Trophoblast cell (in vitro differentiated cells and primary cell): ENCODE measurements around the gene SLC9C1. TPM values are rescaled to one million over a fixed set of nuclear protein-coding genes. Genes with fewer than 3 reads are reported as not detected.
A peak's percentile ranks its signal among the peaks of the same experiment; 100 is the strongest.

ENCODE experiments used
- DNase-seq, 2 donors: peaks; one replicate each; pipeline ENCODE4 v3.0.0-alpha.2; 2016
- H2AFZ ChIP-seq: 2 replicates; pipeline ENCODE4 v1.6.1; 2013; ENCODE audit warnings: low read length, moderate library complexity, mild to moderate bottlenecking; ENCODE audit not compliant: insufficient read depth, poor library complexity
- H2AK5ac ChIP-seq: 2 replicates; pipeline ENCODE4 v1.6.1; 2013; ENCODE audit warnings: mild to moderate bottlenecking, low read length
- H2BK120ac ChIP-seq: 2 replicates; pipeline ENCODE4 v1.6.1; 2013; ENCODE audit warnings: low read length, mild to moderate bottlenecking, moderate library complexity; ENCODE audit not compliant: insufficient read depth, poor library complexity
- H2BK12ac ChIP-seq: 2 replicates; pipeline ENCODE4 v1.6.1; 2013; ENCODE audit warnings: mild to moderate bottlenecking, low read length, moderate library complexity
- H2BK5ac ChIP-seq: 2 replicates; pipeline ENCODE4 v1.6.1; 2013; ENCODE audit warnings: low read length, low read depth, moderate library complexity, mild to moderate bottlenecking; ENCODE audit not compliant: poor library complexity
- H3K14ac ChIP-seq: 2 replicates; pipeline ENCODE4 v1.6.1; 2013; ENCODE audit warnings: mild to moderate bottlenecking, low read length
- H3K18ac ChIP-seq: 2 replicates; pipeline ENCODE4 v1.6.1; 2013; ENCODE audit warnings: mild to moderate bottlenecking, low read length
- H3K23ac ChIP-seq: 2 replicates; pipeline ENCODE4 v1.6.1; 2013; ENCODE audit warnings: low read length
- H3K27ac ChIP-seq: 2 replicates; pipeline ENCODE4 v1.5.1; 2013; ENCODE audit warnings: low read depth, mild to moderate bottlenecking, inconsistent platforms, low read length, moderate library complexity
- H3K27me3 ChIP-seq: 2 replicates; pipeline ENCODE4 v1.6.1; 2013; ENCODE audit warnings: inconsistent platforms, mild to moderate bottlenecking, low read length, moderate library complexity; ENCODE audit not compliant: insufficient read depth
- H3K36me3 ChIP-seq, 2 experiments: 1 replicate in 1 of 2; 2 replicates in 1 of 2; pipeline ENCODE4 v1.6.1; 2013; ENCODE audit warnings: low read length in 2 of 2, mild to moderate bottlenecking in 2 of 2, moderate library complexity in 1 of 2; ENCODE audit not compliant: insufficient read depth in 2 of 2, control insufficient read depth in 1 of 2
- H3K4ac ChIP-seq: 2 replicates; pipeline ENCODE4 v1.6.1; 2013; ENCODE audit warnings: low read depth, mild to moderate bottlenecking, low read length, moderate library complexity
- H3K4me1 ChIP-seq, 2 experiments: 1 replicate in 1 of 2; 2 replicates in 1 of 2; pipeline ENCODE4 v1.6.1; 2013; ENCODE audit warnings: low read length in 2 of 2, mild to moderate bottlenecking in 2 of 2, moderate library complexity in 1 of 2; ENCODE audit not compliant: insufficient read depth in 2 of 2, control insufficient read depth in 1 of 2
- H3K4me2 ChIP-seq: 2 replicates; pipeline ENCODE4 v1.6.1; 2013; ENCODE audit warnings: inconsistent platforms, mild to moderate bottlenecking, low read length, moderate library complexity
- H3K4me3 ChIP-seq: 2 replicates; pipeline ENCODE4 v1.5.1; 2013; ENCODE audit warnings: mild to moderate bottlenecking, low read depth, low read length, inconsistent platforms
- H3K79me1 ChIP-seq: one replicate; pipeline ENCODE4 v1.6.1; 2013; ENCODE audit warnings: low read length
- H3K79me2 ChIP-seq: 2 replicates; pipeline ENCODE4 v1.6.1; 2013; ENCODE audit warnings: low read length, mild to moderate bottlenecking; ENCODE audit not compliant: control insufficient read depth, insufficient read depth, poor library complexity
- H3K9ac ChIP-seq: 2 replicates; pipeline ENCODE4 v1.6.1; 2013; ENCODE audit warnings: mild to moderate bottlenecking, low read length
- H3K9me3 ChIP-seq: 2 replicates; pipeline ENCODE4 v1.6.1; 2013; ENCODE audit warnings: low read depth, mild to moderate bottlenecking, control low read depth, inconsistent platforms, low read length; ENCODE audit not compliant: insufficient read depth
- H4K12ac ChIP-seq: 2 replicates; pipeline ENCODE4 v1.6.1; 2013; ENCODE audit warnings: low read depth, mild to moderate bottlenecking, low read length, moderate library complexity
- H4K8ac ChIP-seq: 2 replicates; pipeline ENCODE4 v1.6.1; 2013; ENCODE audit warnings: low read depth, mild to moderate bottlenecking, low read length, moderate library complexity
- H4K91ac ChIP-seq: one replicate; pipeline ENCODE4 v1.6.1; 2013; ENCODE audit warnings: low read depth, mild to moderate bottlenecking, low read length, moderate library complexity
- WGBS: extraction: QIAGEN DNeasy Blood & Tissue Kit; methylation state at CpG from one replicate; pipeline ENCODE4 v1.1.7; 2013; ENCODE audit warnings: missing lambda C conversion rate; ENCODE audit not compliant: insufficient read length, insufficient coverage; ENCODE audit errors: extremely low coverage; 5-methylcytosine and 5-hydroxymethylcytosine counted together
- polyA plus RNA-seq: library from polyadenylated mRNA; stranded (reverse); fragments of 200-250 nt; gene quantifications from 2 replicates; pipeline ENCODE4 v1.2.3, GENCODE V29; 2013

Gene SLC9C1
- polyA plus RNA-seq, result not detected in 2 replicates

DNA sequence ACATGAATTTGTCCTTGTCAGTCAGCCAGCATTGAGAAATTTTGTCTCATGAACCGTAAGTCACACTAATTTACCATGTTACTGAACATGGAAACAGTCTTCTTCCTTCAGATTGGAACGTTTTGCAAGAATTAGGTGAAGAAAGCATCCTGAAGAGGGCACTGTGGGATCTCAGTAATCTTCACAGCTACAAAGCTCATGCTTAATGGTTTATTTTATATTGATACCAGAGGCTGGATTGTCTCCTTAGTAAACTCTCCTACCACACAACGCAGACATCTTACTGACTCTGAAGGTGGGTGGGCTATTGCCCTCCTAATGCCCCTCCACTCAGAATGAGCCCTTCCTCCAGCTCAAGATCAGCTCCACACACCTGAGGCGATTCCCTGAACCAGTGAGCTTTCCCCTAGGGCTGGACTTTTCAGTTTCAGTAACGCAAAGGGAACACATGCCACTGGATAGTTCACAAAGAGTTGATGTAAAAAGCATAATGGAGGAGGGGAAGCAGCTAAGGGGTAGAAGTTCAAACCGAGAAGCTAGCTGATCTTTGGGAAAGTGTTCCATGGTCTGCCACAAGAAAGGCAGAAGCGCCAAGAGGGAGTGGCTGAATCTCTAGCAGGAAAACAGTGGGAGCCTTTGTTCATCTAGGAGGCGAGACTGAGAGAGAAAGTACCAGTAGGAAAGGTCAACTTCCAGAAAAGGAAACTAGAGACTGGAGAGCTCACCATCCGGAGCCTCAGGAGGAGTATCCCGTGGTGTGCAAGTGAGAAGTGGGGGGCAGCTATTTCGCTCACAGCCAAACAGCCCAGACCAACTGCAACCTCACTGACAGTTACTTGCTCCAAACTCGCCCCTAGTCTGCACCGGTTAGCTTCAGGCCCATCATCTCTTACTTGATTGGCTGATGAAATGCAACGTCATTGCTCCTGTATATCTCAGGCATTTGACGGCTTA, at the start of gene SLC9C1:
TSS of gene SLC9C1 (minus strand) at position 849 of the 954 bp plus-strand sequence. CDS start 7,425 bp downstream, outside the sequence.
- DNase-seq, result peak; percentile 69 to 89
- no peak within 1 kb of the TSS for H3K4me3 ChIP-seq
- H2BK12ac ChIP-seq, result no peak within 1 kb of the TSS
- H3K14ac ChIP-seq, result no peak within 1 kb of the TSS
- H3K27ac ChIP-seq, result no peak within 1 kb of the TSS
- no peaks in the 10 kb centered on the region for H3K9me3 ChIP-seq
- no peak within 1 kb of the TSS for H3K4ac ChIP-seq
- no peak within 1 kb of the TSS for H4K8ac ChIP-seq
- no peak within 1 kb of the TSS for H4K12ac ChIP-seq
- H2AFZ ChIP-seq, result peak within 1 kb of the TSS; percentile 9
- H4K91ac ChIP-seq, result no peak within 1 kb of the TSS
- WGBS, result no CpG with 5 or more reads among the region's 15 CpGs
- H3K36me3 ChIP-seq, result no peaks in the 10 kb centered on the region
- H3K79me1 ChIP-seq, result no peaks in the 10 kb centered on the region
- H3K9ac ChIP-seq, result peak within 1 kb of the TSS; percentile 26
- no peak within 1 kb of the TSS for H2AK5ac ChIP-seq
- no peak within 1 kb of the TSS for H2BK120ac ChIP-seq
- H2BK5ac ChIP-seq, result no peak within 1 kb of the TSS
- no peak within 1 kb of the TSS for H3K23ac ChIP-seq
- H3K27me3 ChIP-seq, result no peaks in the 10 kb centered on the region
- no peak within 1 kb of the TSS for H3K18ac ChIP-seq
- peak within 1 kb of the TSS; percentile 50 for H3K4me2 ChIP-seq
- peaks cover 0 to 3% of the 10 kb centered on the region in 2 experiments for H3K4me1 ChIP-seq
- no peaks in the 10 kb centered on the region for H3K79me2 ChIP-seq

DNA sequence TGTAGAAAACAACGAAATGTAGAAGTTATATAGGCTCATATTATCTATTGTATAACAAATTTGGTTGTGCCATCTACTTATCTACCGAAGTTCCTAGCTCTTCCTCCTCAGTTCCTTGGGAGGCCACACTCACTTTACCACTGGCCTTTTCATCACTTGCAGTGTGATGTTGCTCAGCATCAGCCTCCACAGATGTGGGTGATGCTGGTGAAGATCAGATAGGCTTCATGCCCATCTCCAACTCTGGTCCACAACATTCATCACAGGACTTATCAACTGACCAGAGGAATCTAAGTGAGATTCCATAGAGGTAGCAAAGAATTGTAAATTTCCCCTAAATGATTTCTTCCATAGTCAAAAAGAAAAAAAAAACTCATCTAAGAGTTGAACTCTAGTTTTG, 47.4 kb upstream of the SLC9C1 start:
- H2BK5ac ChIP-seq, result no peak overlapping the region
- H3K79me2 ChIP-seq, result no peaks in the 10 kb centered on the region
- H2AK5ac ChIP-seq, result no peak overlapping the region
- no peaks in the 10 kb centered on the region for H3K36me3 ChIP-seq
- no peak overlapping the region for H2BK120ac ChIP-seq
- no peak overlapping the region for H3K23ac ChIP-seq
- no peak overlapping the region for H3K9ac ChIP-seq
- no peaks in the 10 kb centered on the region for H3K79me1 ChIP-seq
- no peak overlapping the region for H3K18ac ChIP-seq
- DNase-seq, result peak; percentile 55 to 75
- no peak overlapping the region for H2AFZ ChIP-seq
- no peak overlapping the region for H4K12ac ChIP-seq
- no peak overlapping the region for H3K4me2 ChIP-seq
- no CpG with 5 or more reads among the region's 2 CpGs for WGBS
- no peak overlapping the region for H3K14ac ChIP-seq
- H2BK12ac ChIP-seq, result no peak overlapping the region
- no peaks in the 10 kb centered on the region for H3K27me3 ChIP-seq
- H4K8ac ChIP-seq, result no peak overlapping the region
- H3K9me3 ChIP-seq, result no peaks in the 10 kb centered on the region
- no peak overlapping the region for H3K4me3 ChIP-seq
- H3K27ac ChIP-seq, result no peak overlapping the region
- no peaks in the 10 kb centered on the region for H3K4me1 ChIP-seq
- H4K91ac ChIP-seq, result no peak overlapping the region
- H3K4ac ChIP-seq, result no peak overlapping the region

DNA sequence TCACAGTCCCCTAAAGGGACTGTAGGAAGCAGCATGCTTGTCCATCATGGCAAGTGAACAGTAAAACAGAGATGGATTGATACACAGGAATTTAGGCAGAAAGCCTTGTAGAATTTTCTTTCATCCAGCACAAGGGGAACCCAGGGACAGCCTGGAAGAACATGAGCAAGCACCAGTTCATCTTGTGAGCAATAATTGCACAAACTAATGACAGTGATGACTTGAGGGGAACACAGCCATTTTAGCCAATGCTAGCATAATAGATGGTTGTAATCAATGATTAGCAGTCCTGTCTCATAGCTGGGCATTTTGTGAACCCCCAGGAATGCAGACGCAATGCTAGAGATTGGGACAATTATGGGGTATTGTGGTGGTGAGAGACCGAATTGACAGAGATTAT, 45.6 kb upstream of the SLC9C1 start:
- Histone ChIP-seq H4K8ac (no peak overlapping the region), H2BK120ac (no peak overlapping the region), H3K9ac (no peak overlapping the region), H3K36me3 (no peaks in the 10 kb centered on the region), H3K14ac (no peak overlapping the region), H4K12ac (no peak overlapping the region), H3K27me3 (no peaks in the 10 kb centered on the region), H3K79me2 (no peaks in the 10 kb centered on the region), H2AFZ (no peak overlapping the region), H3K4me3 (no peak overlapping the region), H3K27ac (no peak overlapping the region), H3K79me1 (no peaks in the 10 kb centered on the region), H3K23ac (no peak overlapping the region), H3K4me1 (no peaks in the 10 kb centered on the region), H3K18ac (no peak overlapping the region), H2AK5ac (no peak overlapping the region), H3K9me3 (no peaks in the 10 kb centered on the region), H2BK12ac (no peak overlapping the region), H2BK5ac (no peak overlapping the region), H3K4ac (no peak overlapping the region), H3K4me2 (no peak overlapping the region), H4K91ac (no peak overlapping the region)
- DNase-seq, result no peak
- WGBS, result no CpG with 5 or more reads among the region's 2 CpGs

DNA sequence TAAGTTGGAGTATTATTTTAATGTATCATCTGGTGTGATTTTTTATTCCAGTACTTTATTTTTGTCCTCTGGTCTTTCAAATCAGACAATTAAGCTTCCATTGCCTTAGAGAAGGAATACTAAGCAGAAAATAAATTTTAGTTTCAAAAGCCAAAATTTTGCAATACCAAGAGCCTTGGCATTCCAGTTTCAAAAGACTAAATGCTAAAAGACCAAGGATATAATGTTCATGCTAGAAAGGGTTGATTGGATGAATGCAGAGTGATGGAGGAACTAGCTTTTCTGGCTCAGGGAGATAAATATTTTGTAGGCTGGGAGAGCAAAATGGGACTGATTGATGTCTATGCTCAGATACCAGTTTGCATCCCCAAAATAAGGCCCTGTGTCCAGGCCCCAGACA, 45.1 kb upstream of the SLC9C1 start:
- Histone ChIP-seq H3K9ac (no peak overlapping the region), H3K4me3 (no peak overlapping the region), H3K27ac (no peak overlapping the region), H3K79me2 (no peaks in the 10 kb centered on the region), H3K4ac (no peak overlapping the region), H3K36me3 (no peaks in the 10 kb centered on the region), H3K18ac (no peak overlapping the region), H3K9me3 (no peaks in the 10 kb centered on the region), H2AFZ (no peak overlapping the region), H4K91ac (no peak overlapping the region), H3K4me2 (no peak overlapping the region), H2BK120ac (no peak overlapping the region), H2BK12ac (no peak overlapping the region), H2BK5ac (no peak overlapping the region), H2AK5ac (no peak overlapping the region), H3K79me1 (no peaks in the 10 kb centered on the region), H3K23ac (no peak overlapping the region), H3K14ac (no peak overlapping the region), H3K4me1 (no peaks in the 10 kb centered on the region), H4K12ac (no peak overlapping the region), H3K27me3 (no peaks in the 10 kb centered on the region), H4K8ac (no peak overlapping the region)
- no peak for DNase-seq
